Keratinocyte (primary cell): ENCODE measurements around the gene DPH7.
"Not testable (repeated sequence)": the region's sequence is repeated elsewhere in the genome, so short reads cannot be mapped to it uniquely, and the experiment has no call there.

Source experiments
- CTCF ChIP-seq, 3 experiments: IDR thresholded peaks in 1 of 3; conservative IDR thresholded peaks in 1 of 3; optimal IDR thresholded peaks in 1 of 3; 2 replicates in 2 of 3; 3 replicates in 1 of 3; pipeline versions ENCODE3 to v1.5.1; 2011; ENCODE audit warnings: low read length in 3 of 3, mild to moderate bottlenecking in 3 of 3, moderate library complexity in 2 of 3, control low read depth in 1 of 3, inconsistent platforms in 1 of 3; ENCODE audit not compliant: insufficient read depth in 2 of 3; ENCODE audit errors: extremely low read depth in 1 of 3
- EZH2 ChIP-seq: IDR thresholded peaks from one replicate; pipeline ENCODE4 v1.6.1; 2012; ENCODE audit warnings: inconsistent platforms, mild to moderate bottlenecking, low read length, moderate library complexity

GRCh38 chr9:137511126-137511525 is 67.6 kb downstream of the DPH7 start:
- not testable (repeated sequence) for TF ChIP-seq CTCF (optimal IDR thresholded peaks at IDR 0.05 in 1 of 3, IDR thresholded peaks at IDR 0.05 in 1 of 3, conservative IDR thresholded peaks at IDR 0.05 in 1 of 3; ENCODE audit: extremely low read depth in 1 of 3, insufficient read depth in 2 of 3, low read length in 3 of 3); EZH2
